WTC11 (cell line): Measurements from ENCODE around the gene THAP3. TPM values are rescaled to one million over a fixed set of nuclear protein-coding genes. Genes with fewer than 3 reads are reported as not detected.

Source experiments
- ATAC-seq: fragments of 200-7000 bp; cut with Tn5 transposase; 2 replicates; pipeline ENCODE4 v1.10.0; 2021; ENCODE audit warnings: mild to moderate bottlenecking, moderate library complexity
- CTCF ChIA-PET: fragments of 300-600 bp; sonication (Branson Sonifier 250); formaldehyde crosslinking; loops from one replicate; lab custom pipeline; 2021; ENCODE audit warnings: antibody characterized with exemption; lab: Charles Lee
- POLR2A ChIA-PET: fragments of 350-600 bp; sonication (Branson Sonifier 250); formaldehyde crosslinking; loops from one replicate; lab custom pipeline; 2021; ENCODE audit warnings: antibody characterized with exemption; lab: Charles Lee
- DNase-seq: peaks from one replicate; pipeline ENCODE4 v3.0.0; 2021; ENCODE audit warnings: low spot score
- H3K27ac Mint-ChIP-seq: 2 replicates; pipeline ENCODE4 v1.8.0; 2021; ENCODE audit warnings: mixed read lengths
- H3K27me3 Mint-ChIP-seq: 2 replicates; pipeline ENCODE4 v1.8.0; 2021; ENCODE audit warnings: low read depth, mild to moderate bottlenecking, moderate library complexity, mixed read lengths
- H3K36me3 Mint-ChIP-seq: 2 replicates; pipeline ENCODE4 v1.8.0; 2021; ENCODE audit warnings: mixed read lengths
- H3K4me1 Mint-ChIP-seq: 2 replicates; pipeline ENCODE4 v1.8.0; 2022; ENCODE audit warnings: mixed read lengths
- H3K4me3 Mint-ChIP-seq: 2 replicates; pipeline ENCODE4 v1.8.0; 2021; ENCODE audit warnings: mild to moderate bottlenecking, moderate library complexity, mixed read lengths
- H3K9me3 Mint-ChIP-seq: 2 replicates; pipeline ENCODE4 v1.8.0; 2021; ENCODE audit warnings: mixed read lengths
- ATF1 ChIP-seq: sonication (generic); formaldehyde crosslinking; IDR thresholded peaks from 2 replicates; pipeline ENCODE4 v1.8.1; 2023; ENCODE audit warnings: mild to moderate bottlenecking, moderate library complexity, missing genetic modification reagents
- ATF6 ChIP-seq: sonication (generic); formaldehyde crosslinking; IDR thresholded peaks from 2 replicates; pipeline ENCODE4 v1.8.1; 2023; ENCODE audit warnings: mild to moderate bottlenecking, missing genetic modification reagents
- CBFB ChIP-seq: sonication (generic); formaldehyde crosslinking; IDR thresholded peaks from 2 replicates; pipeline ENCODE4 v1.8.1; 2022; ENCODE audit warnings: mild to moderate bottlenecking, low read depth, missing genetic modification reagents
- CDX4 ChIP-seq: fragments of 250-450 bp; sonication (Bioruptor Pico); IDR thresholded peaks from 2 replicates; pipeline ENCODE4 v1.9.0; 2021; ENCODE audit warnings: moderate library complexity, mild to moderate bottlenecking, inconsistent platforms, borderline replicate concordance
- E2F1 ChIP-seq: sonication (generic); formaldehyde crosslinking; IDR thresholded peaks from 2 replicates; pipeline ENCODE4 v1.8.0; 2022; ENCODE audit warnings: mild to moderate bottlenecking, missing genetic modification reagents
- FOXJ3 ChIP-seq: sonication (generic); formaldehyde crosslinking; IDR thresholded peaks from 2 replicates; pipeline ENCODE4 v1.9.0; 2021; ENCODE audit warnings: missing genetic modification reagents, mild to moderate bottlenecking, borderline replicate concordance
- FOXK1 ChIP-seq: sonication (generic); formaldehyde crosslinking; IDR thresholded peaks from 2 replicates; pipeline ENCODE4 v1.8.0; 2022; ENCODE audit warnings: mild to moderate bottlenecking, moderate library complexity, missing genetic modification reagents
- FOXP1 ChIP-seq: sonication (generic); formaldehyde crosslinking; IDR thresholded peaks from 2 replicates; pipeline ENCODE4 v1.8.0; 2022; ENCODE audit warnings: missing genetic modification reagents, mild to moderate bottlenecking, moderate library complexity, borderline replicate concordance
- FOXP4 ChIP-seq: sonication (generic); formaldehyde crosslinking; IDR thresholded peaks from 2 replicates; pipeline ENCODE4 v1.8.0; 2022; ENCODE audit warnings: mild to moderate bottlenecking, missing genetic modification reagents
- HMGXB4 ChIP-seq: sonication (generic); formaldehyde crosslinking; IDR thresholded peaks from 2 replicates; pipeline ENCODE4 v1.8.1; 2023; ENCODE audit warnings: mild to moderate bottlenecking, moderate library complexity, missing genetic modification reagents
- IRF2 ChIP-seq: sonication (generic); formaldehyde crosslinking; IDR thresholded peaks from 2 replicates; pipeline ENCODE4 v1.8.0; 2022; ENCODE audit warnings: low read depth, missing genetic modification reagents, borderline replicate concordance
- MXD4 ChIP-seq: fragments of 250-450 bp; sonication (Bioruptor Pico); IDR thresholded peaks from 2 replicates; pipeline ENCODE4 v1.8.0; 2021; ENCODE audit warnings: mild to moderate bottlenecking, moderate library complexity, borderline replicate concordance
- NFE2L1 ChIP-seq: sonication (generic); formaldehyde crosslinking; IDR thresholded peaks from 2 replicates; pipeline ENCODE4 v1.8.1; 2023; ENCODE audit warnings: missing genetic modification reagents
- NFYB ChIP-seq: sonication (generic); formaldehyde crosslinking; conservative IDR thresholded peaks from 2 replicates; pipeline ENCODE4 v1.8.0; 2022; ENCODE audit warnings: low read depth, missing genetic modification reagents
- NR2C2 ChIP-seq: sonication (generic); formaldehyde crosslinking; IDR thresholded peaks from 2 replicates; pipeline ENCODE4 v1.8.0; 2022; ENCODE audit warnings: mild to moderate bottlenecking, missing genetic modification reagents
- PRRX2 ChIP-seq: fragments of 250-450 bp; sonication (Bioruptor Pico); IDR thresholded peaks from 2 replicates; pipeline ENCODE4 v1.8.0; 2021; ENCODE audit warnings: mild to moderate bottlenecking
- SMAD3 ChIP-seq: sonication (generic); formaldehyde crosslinking; IDR thresholded peaks from 2 replicates; pipeline ENCODE4 v1.8.0; 2022; ENCODE audit warnings: missing genetic modification reagents, mild to moderate bottlenecking, borderline replicate concordance
- SMAD4 ChIP-seq: sonication (generic); formaldehyde crosslinking; IDR thresholded peaks from 2 replicates; pipeline ENCODE4 v1.8.0; 2022; ENCODE audit warnings: mild to moderate bottlenecking, missing genetic modification reagents
- SP1 ChIP-seq: sonication (generic); formaldehyde crosslinking; conservative IDR thresholded peaks from 2 replicates; pipeline ENCODE4 v1.8.1; 2022; ENCODE audit warnings: missing genetic modification reagents
- TEAD1 ChIP-seq: sonication (generic); formaldehyde crosslinking; IDR thresholded peaks from 2 replicates; pipeline ENCODE4 v1.8.0; 2022; ENCODE audit warnings: mild to moderate bottlenecking, missing genetic modification reagents
- TP53 ChIP-seq: sonication (generic); formaldehyde crosslinking; IDR thresholded peaks from 2 replicates; pipeline ENCODE4 v1.8.1; 2023; ENCODE audit warnings: mild to moderate bottlenecking, missing genetic modification reagents
- USF2 ChIP-seq: sonication (generic); formaldehyde crosslinking; IDR thresholded peaks from 2 replicates; pipeline ENCODE4 v1.8.1; 2023; ENCODE audit warnings: mild to moderate bottlenecking, missing genetic modification reagents, moderate library complexity
- ZNF121 ChIP-seq: sonication (generic); formaldehyde crosslinking; IDR thresholded peaks from 2 replicates; pipeline ENCODE4 v1.8.0; 2023; ENCODE audit warnings: missing genetic modification reagents
- total RNA-seq: library from RNA; stranded (reverse); gene quantifications from 3 replicates; pipeline ENCODE4 v1.2.3, GENCODE V29; 2021

Gene THAP3
- total RNA-seq, 1 experiment from 2014 or later = 14.8 TPM

GRCh38 chr1:6593810-6594209 is 30.9 kb upstream of the THAP3 start:
- ChIA-PET CTCF (no interaction called here), POLR2A (no interaction called here)
- Mint-ChIP-seq H3K4me3 (no peak overlapping the region), H3K27ac (no peak overlapping the region), H3K9me3 (no peaks in the 10 kb centered on the region), H3K27me3 (no peaks in the 10 kb centered on the region), H3K4me1 (no peaks in the 10 kb centered on the region), H3K36me3 (peaks cover 29% of the 10 kb centered on the region)
- ATAC-seq = no peak
- TF ChIP-seq ATF1 (no peak), HMGXB4 (no peak), TP53 (CRISPR knock-in tag) (no peak), FOXK1 (CRISPR knock-in tag) (no peak), FOXP4 (no peak), MXD4 (CRISPR knock-in tag) (no peak), FOXP1 (no peak), TEAD1 (no peak), NFE2L1 (CRISPR knock-in tag) (no peak), ZNF121 (no peak), IRF2 (CRISPR knock-in tag) (no peak), FOXJ3 (CRISPR knock-in tag) (no peak), NR2C2 (CRISPR knock-in tag) (no peak), E2F1 (CRISPR knock-in tag) (no peak)
- DNase-seq = no peak

- no peak overlapping the region for H3K27ac Mint-ChIP-seq
- ChIA-PET CTCF (no interaction called here), POLR2A (interaction anchor here (0.6 to 1.0 kb wide), 2 partner anchors 11 to 15 kb away, joined by 3 read pairs; no protein-coding TSS in a partner anchor)
- ATAC-seq (no peak), DNase-seq (no peak)
- peaks cover 26% of the 10 kb centered on the region for H3K36me3 Mint-ChIP-seq
- H3K9me3 Mint-ChIP-seq = no peaks in the 10 kb centered on the region
- H3K4me1 Mint-ChIP-seq = peaks cover 2% of the 10 kb centered on the region
- no peaks in the 10 kb centered on the region for H3K27me3 Mint-ChIP-seq
- H3K4me3 Mint-ChIP-seq = no peak overlapping the region
- TF ChIP-seq ATF6 = no peak
- TF ChIP-seq FOXP1 = no peak
- no peak for TF ChIP-seq SMAD3 (CRISPR knock-in tag)
- no peak for TF ChIP-seq USF2 (CRISPR knock-in tag)
- TF ChIP-seq PRRX2 = no peak
- no peak for TF ChIP-seq SP1 (CRISPR knock-in tag)
- no peak for TF ChIP-seq SMAD4 (CRISPR knock-in tag)
- no peak for TF ChIP-seq CDX4
- no peak for TF ChIP-seq NFYB (CRISPR knock-in tag)
- no peak for TF ChIP-seq E2F1 (CRISPR knock-in tag)
- TF ChIP-seq NR2C2 (CRISPR knock-in tag) = no peak
- TF ChIP-seq CBFB = no peak
These were observed 29.5 kb upstream of the THAP3 start for GRCh38 chr1:6594977-6595740.
